GM23338 (cell line): ENCODE measurements around the gene KRT3. TPM values are rescaled to one million over a fixed set of nuclear protein-coding genes. Genes with fewer than 3 reads are reported as not detected.

Experiments
- ATAC-seq: fragments of 200-7000 bp; cut with Tn5 transposase; 3 replicates; pipeline ENCODE4 v1.9.1; 2020
- DNase-seq: peaks from one replicate; pipeline ENCODE4 v3.0.0-alpha.2; 2015; ENCODE audit warnings: low spot score
- H2AFZ ChIP-seq: fragments of 200-600 bp; sonication (generic); 2 replicates; pipeline ENCODE4 v1.8.0; 2016; ENCODE audit warnings: antibody characterized with exemption, mild to moderate bottlenecking, moderate library complexity
- H3F3A ChIP-seq: fragments of 200-600 bp; sonication (generic); replicated peaks from 2 replicates; pipeline ENCODE4 v1.8.0; 2017; ENCODE audit warnings: antibody characterized with exemption, mixed run types, low read depth
- H3K27ac ChIP-seq: fragments of 200-600 bp; sonication (generic); 2 replicates; pipeline ENCODE4 v1.6.1; 2016; ENCODE audit warnings: low read depth
- H3K27me3 ChIP-seq: fragments of 200-600 bp; sonication (generic); 2 replicates; pipeline ENCODE4 v1.8.0; 2016; ENCODE audit warnings: mild to moderate bottlenecking, mixed run types, moderate library complexity; ENCODE audit not compliant: insufficient read depth
- H3K36me3 ChIP-seq: fragments of 200-600 bp; sonication (generic); 2 replicates; pipeline ENCODE4 v1.8.0; 2016; ENCODE audit warnings: mild to moderate bottlenecking; ENCODE audit not compliant: insufficient read depth
- H3K4me1 ChIP-seq: fragments of 200-600 bp; sonication (generic); 2 replicates; pipeline ENCODE4 v1.8.0; 2016; ENCODE audit warnings: mild to moderate bottlenecking, moderate library complexity; ENCODE audit not compliant: insufficient read depth
- H3K4me2 ChIP-seq: fragments of 200-600 bp; sonication (generic); 2 replicates; pipeline ENCODE4 v1.7.1; 2017; ENCODE audit warnings: mixed run types
- H3K4me3 ChIP-seq: fragments of 200-600 bp; sonication (generic); 2 replicates; pipeline ENCODE4 v1.6.1; 2016; ENCODE audit warnings: mixed run types
- H3K79me2 ChIP-seq: fragments of 200-600 bp; sonication (generic); replicated peaks from 2 replicates; pipeline ENCODE4 v1.8.0; 2017; ENCODE audit warnings: mild to moderate bottlenecking; ENCODE audit not compliant: insufficient read depth
- H3K9me2 ChIP-seq: fragments of 200-600 bp; sonication (generic); 2 replicates; pipeline ENCODE4 v1.8.0; 2017; ENCODE audit not compliant: insufficient read depth
- H4K20me1 ChIP-seq: fragments of 200-600 bp; sonication (generic); replicated peaks from 2 replicates; pipeline ENCODE4 v1.8.0; 2017; ENCODE audit warnings: mild to moderate bottlenecking; ENCODE audit not compliant: insufficient read depth
- H3K27ac Mint-ChIP-seq: 2 replicates; pipeline ENCODE4 v1.8.0; 2020; ENCODE audit warnings: inconsistent platforms, mild to moderate bottlenecking, moderate library complexity, mixed read lengths
- H3K27me3 Mint-ChIP-seq: 3 replicates; pipeline ENCODE4 v1.8.0; 2022; ENCODE audit warnings: low read depth, mild to moderate bottlenecking, moderate library complexity, mixed read lengths, inconsistent platforms; ENCODE audit not compliant: insufficient read depth, poor library complexity
- H3K36me3 Mint-ChIP-seq: 3 replicates; pipeline ENCODE4 v1.8.0; 2021; ENCODE audit warnings: low read depth, mild to moderate bottlenecking, inconsistent platforms, moderate library complexity, mixed read lengths
- H3K4me1 Mint-ChIP-seq: 3 replicates; pipeline ENCODE4 v1.8.0; 2020; ENCODE audit warnings: mild to moderate bottlenecking, inconsistent platforms, mixed read lengths
- H3K4me3 Mint-ChIP-seq: 3 replicates; pipeline ENCODE4 v1.8.0; 2021; ENCODE audit warnings: moderate library complexity, mild to moderate bottlenecking, inconsistent platforms, mixed read lengths
- H3K9me3 Mint-ChIP-seq: 3 replicates; pipeline ENCODE4 v1.8.0; 2020; ENCODE audit warnings: moderate library complexity, mild to moderate bottlenecking, inconsistent platforms, mixed read lengths
- CREB1 ChIP-seq: fragments of 250-450 bp; sonication (Bioruptor Pico); IDR thresholded peaks from 2 replicates; pipeline ENCODE4 v1.5.0; 2020; ENCODE audit warnings: low read depth, mild to moderate bottlenecking, moderate library complexity
- CTCF ChIP-seq, 2 experiments: fragments of 200-600 bp in 1 of 2; sonication (generic) in 1 of 2; conservative IDR thresholded peaks; 2 replicates each; pipeline versions ENCODE4 v1.5.1 to v1.6.1; 2016 to 2017; ENCODE audit warnings: antibody characterized with exemption in 2 of 2, low read depth in 2 of 2, mild to moderate bottlenecking in 2 of 2, moderate library complexity in 1 of 2
- EZH2phosphoT487 ChIP-seq: fragments of 200-600 bp; sonication (generic); IDR thresholded peaks from one replicate; pipeline ENCODE4 v1.8.1; 2018; ENCODE audit warnings: antibody characterized with exemption; ENCODE audit not compliant: unreplicated experiment
- JUNB ChIP-seq: IDR thresholded peaks from one replicate; pipeline ENCODE4 v1.6.1; 2016; ENCODE audit warnings: antibody characterized with exemption; ENCODE audit not compliant: unreplicated experiment
- NANOG ChIP-seq: IDR thresholded peaks from 2 replicates; pipeline ENCODE4 v1.6.1; 2016; ENCODE audit warnings: antibody characterized with exemption, borderline replicate concordance
- REST ChIP-seq: IDR thresholded peaks from one replicate; pipeline ENCODE4 v1.6.1; 2018; ENCODE audit warnings: antibody characterized with exemption; ENCODE audit not compliant: unreplicated experiment
- ZNF114 ChIP-seq: fragments of 250-450 bp; sonication (Bioruptor Pico); IDR thresholded peaks from 2 replicates; pipeline ENCODE4 v1.5.0; 2020; ENCODE audit warnings: mild to moderate bottlenecking, moderate library complexity
- ZNF331 ChIP-seq: fragments of 250-450 bp; sonication (Bioruptor Pico); IDR thresholded peaks from 2 replicates; pipeline ENCODE4 v1.5.0; 2020; ENCODE audit warnings: low read depth, mild to moderate bottlenecking, moderate library complexity
- ZNF462 ChIP-seq: fragments of 250-450 bp; sonication (Bioruptor Pico); IDR thresholded peaks from 2 replicates; pipeline ENCODE4 v1.5.0; 2020; ENCODE audit warnings: mild to moderate bottlenecking, moderate library complexity
- polyA plus RNA-seq: library from polyadenylated mRNA; unstranded; fragments of >200 nt; fragmentation: Nextera tagmentation; extraction: Ambion mirVana; gene quantifications from 2 replicates; pipeline ENCODE4 v1.2.1, GENCODE V29; 2016
- total RNA-seq: library from RNA; depleted of rRNA; stranded (reverse); fragments of >200 nt; shearing (Covaris generic); gene quantifications from 2 replicates; pipeline ENCODE4 v1.2.3, GENCODE V29; 2014
- TF ChIP-seq, protein P1 (sequence below): IDR thresholded peaks from 2 replicates; pipeline ENCODE4 v1.6.1; 2016; ENCODE audit warnings: antibody characterized with exemption

Gene KRT3
- total and polyA plus RNA-seq, 2 experiments from 2014 or later, result not detected

GRCh38 chr12:52805739-52806138, 9.8 kb upstream of the KRT3 start:
- Mint-ChIP-seq H3K4me3 (no peak overlapping the region), H3K9me3 (no peaks in the 10 kb centered on the region), H3K27me3 (peaks cover 9% of the 10 kb centered on the region), H3K4me1 (peaks cover 26% of the 10 kb centered on the region), H3K36me3 (no peaks in the 10 kb centered on the region), H3K27ac (no peak overlapping the region)
- no peak for ATAC-seq
- Histone ChIP-seq H3K79me2 (no peaks in the 10 kb centered on the region), H4K20me1 (no peaks in the 10 kb centered on the region), H3F3A (no peaks in the 10 kb centered on the region), H3K27me3 (no peaks in the 10 kb centered on the region), H3K4me2 (no peak overlapping the region), H3K36me3 (no peaks in the 10 kb centered on the region), H3K4me3 (no peak overlapping the region), H3K9me2 (peaks cover 15% of the 10 kb centered on the region), H3K27ac (no peak overlapping the region), H3K4me1 (peaks cover 22% of the 10 kb centered on the region), H2AFZ (peak overlapping the region; percentile 9)
- no peak for TF ChIP-seq JUNB
- TF ChIP-seq ZNF462 (CRISPR knock-in tag), result no peak
- TF ChIP-seq ZNF114 (CRISPR knock-in tag), result no peak
- TF ChIP-seq, protein P1, sequence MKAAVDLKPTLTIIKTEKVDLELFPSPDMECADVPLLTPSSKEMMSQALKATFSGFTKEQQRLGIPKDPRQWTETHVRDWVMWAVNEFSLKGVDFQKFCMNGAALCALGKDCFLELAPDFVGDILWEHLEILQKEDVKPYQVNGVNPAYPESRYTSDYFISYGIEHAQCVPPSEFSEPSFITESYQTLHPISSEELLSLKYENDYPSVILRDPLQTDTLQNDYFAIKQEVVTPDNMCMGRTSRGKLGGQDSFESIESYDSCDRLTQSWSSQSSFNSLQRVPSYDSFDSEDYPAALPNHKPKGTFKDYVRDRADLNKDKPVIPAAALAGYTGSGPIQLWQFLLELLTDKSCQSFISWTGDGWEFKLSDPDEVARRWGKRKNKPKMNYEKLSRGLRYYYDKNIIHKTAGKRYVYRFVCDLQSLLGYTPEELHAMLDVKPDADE, result no peak
- TF ChIP-seq ZNF331 (CRISPR knock-in tag), result no peak
- no peak for TF ChIP-seq CTCF (conservative IDR thresholded peaks at IDR 0.05; ENCODE audit: low read depth in 2 of 2)
- no peak for TF ChIP-seq EZH2phosphoT487
- TF ChIP-seq NANOG, result no peak
- no peak for TF ChIP-seq REST
- no peak for TF ChIP-seq CREB1 (CRISPR knock-in tag)
- no peak for DNase-seq
